ENCODE data around the gene ACBD6. TPM values are rescaled to one million over a fixed set of nuclear protein-coding genes. Genes with fewer than 3 reads are reported as not detected.
"Not testable (repeated sequence)": the region's sequence is repeated elsewhere in the genome, so short reads cannot be mapped to it uniquely, and the experiment has no call there.

The ACBD6 gene
- polyA plus RNA-seq (ENCODE audit: insufficient read length in 4 of 4), result 10 to 100 TPM; 68.1 to 85.1 (median 73.4) TPM

DNA sequence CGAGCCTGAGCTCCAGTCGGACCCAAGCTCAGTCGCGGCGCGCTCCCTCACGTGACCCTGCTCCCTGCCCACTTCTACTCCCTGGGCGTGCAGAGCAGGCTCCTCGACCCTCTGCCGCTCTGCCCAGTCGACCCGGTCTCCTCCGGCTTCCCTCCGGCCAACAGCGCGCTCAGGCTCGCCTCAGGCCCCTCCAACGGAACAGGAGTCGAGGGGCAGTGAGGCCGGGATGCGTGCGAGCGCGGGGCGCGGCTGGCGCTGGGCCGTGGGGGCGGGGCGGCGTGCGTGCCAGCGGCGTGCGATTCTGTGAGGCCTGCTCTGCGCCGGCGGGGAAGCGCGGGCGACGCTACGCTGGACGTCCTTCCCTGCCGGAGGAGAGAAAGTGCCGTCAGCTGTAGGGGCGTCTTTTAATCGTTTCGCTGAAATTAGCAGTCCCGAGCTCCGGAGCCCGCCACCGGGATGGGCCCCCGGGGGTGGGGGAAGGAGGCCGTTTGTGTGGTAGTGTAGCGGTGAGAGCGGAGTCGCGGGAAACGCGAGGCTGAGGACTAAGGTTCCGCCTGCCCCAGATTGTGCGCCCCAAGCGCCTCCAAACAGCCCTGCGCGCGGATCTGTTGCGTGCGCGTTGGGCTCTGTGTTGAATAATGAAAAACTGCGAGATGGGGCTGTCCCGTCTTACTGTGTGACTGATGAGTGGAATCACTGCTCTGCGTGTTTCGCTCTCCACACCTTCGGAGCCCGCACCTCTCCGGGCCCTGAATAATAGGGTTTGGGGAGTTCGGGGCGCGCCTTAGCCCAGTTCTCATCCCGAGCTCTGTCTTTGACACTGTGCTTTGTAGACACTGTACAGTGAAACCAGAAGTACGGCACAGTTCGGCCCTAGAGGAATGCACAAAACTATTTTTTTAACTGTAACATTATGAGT is at the start of gene ACBD6:
TSS of gene ACBD6 (minus strand) at position 217 of the 919 bp plus-strand sequence. CDS start 311 bp downstream, outside the sequence.
- DNase-seq (ENCODE audit: low read depth in 4 of 4, low spot score in 2 of 4), result peak; percentile 63 to 85 (median 80)

GRCh38 chr1:180551997-180552396 is 49.6 kb upstream of the ACBD6 start:
- no peak for DNase-seq (ENCODE audit: low read depth in 4 of 4, low spot score in 2 of 4)

- no peak for DNase-seq (ENCODE audit: low read depth in 4 of 4, low spot score in 2 of 4)
Measured at GRCh38 chr1:180550241-180550640, 47.9 kb upstream of the ACBD6 start.

- DNase-seq (ENCODE audit: low read depth in 4 of 4, low spot score in 2 of 4), result not testable (repeated sequence)
Measured at GRCh38 chr1:180549770-180550169, 47.4 kb upstream of the ACBD6 start.

GRCh38 chr1:180548686-180549317 is 46.4 kb upstream of the ACBD6 start:
- DNase-seq (ENCODE audit: low read depth in 4 of 4, low spot score in 2 of 4), result no peak

- DNase-seq (ENCODE audit: low read depth in 4 of 4, low spot score in 2 of 4), result no peak
Measured at GRCh38 chr1:180545991-180546390, 43.6 kb upstream of the ACBD6 start.

DNA sequence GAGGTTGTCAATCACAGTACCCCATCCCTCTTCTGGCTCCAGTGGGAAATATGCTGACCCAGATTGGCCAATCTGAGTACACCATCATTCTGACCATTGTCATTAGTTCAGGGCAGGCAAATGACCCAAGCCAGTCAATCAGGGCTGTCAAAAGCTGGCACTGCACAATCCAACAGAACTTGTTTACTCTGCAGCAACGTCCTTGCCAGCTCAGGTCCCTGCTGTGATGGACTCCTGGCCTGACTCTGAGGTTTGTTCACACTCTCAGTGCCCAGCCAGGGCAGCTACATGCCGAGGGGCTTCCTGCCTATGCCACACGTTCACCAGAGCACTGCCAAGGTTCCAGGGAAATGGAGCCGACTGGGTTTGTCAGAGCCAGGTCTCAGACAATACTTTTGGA is 41.7 kb upstream of the ACBD6 start:
- no peak for DNase-seq (ENCODE audit: low read depth in 4 of 4, low spot score in 2 of 4)

DNA sequence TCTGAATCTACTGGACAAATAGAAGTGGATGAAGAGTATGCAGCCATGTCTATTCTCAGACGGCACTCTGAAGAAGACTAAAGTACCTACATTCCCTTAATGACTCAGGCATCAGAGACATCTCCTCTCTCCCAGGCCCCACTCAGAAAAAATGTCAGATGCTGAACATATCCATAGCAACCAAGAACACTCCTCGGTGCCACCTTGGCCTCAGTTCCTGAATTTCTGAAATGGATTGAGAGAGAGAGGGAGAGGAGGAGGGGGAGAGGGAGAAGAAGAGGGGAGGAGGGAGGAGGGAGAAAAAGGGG is 40.4 kb upstream of the ACBD6 start:
- DNase-seq (ENCODE audit: low read depth in 4 of 4, low spot score in 2 of 4), result no peak

- DNase-seq (ENCODE audit: low read depth in 4 of 4, low spot score in 2 of 4), result no peak
Measured at GRCh38 chr1:180542113-180542837, 39.9 kb upstream of the ACBD6 start.

- no peak for DNase-seq (ENCODE audit: low read depth in 4 of 4, low spot score in 2 of 4)
Measured at GRCh38 chr1:180540697-180541594, 38.6 kb upstream of the ACBD6 start.

DNA sequence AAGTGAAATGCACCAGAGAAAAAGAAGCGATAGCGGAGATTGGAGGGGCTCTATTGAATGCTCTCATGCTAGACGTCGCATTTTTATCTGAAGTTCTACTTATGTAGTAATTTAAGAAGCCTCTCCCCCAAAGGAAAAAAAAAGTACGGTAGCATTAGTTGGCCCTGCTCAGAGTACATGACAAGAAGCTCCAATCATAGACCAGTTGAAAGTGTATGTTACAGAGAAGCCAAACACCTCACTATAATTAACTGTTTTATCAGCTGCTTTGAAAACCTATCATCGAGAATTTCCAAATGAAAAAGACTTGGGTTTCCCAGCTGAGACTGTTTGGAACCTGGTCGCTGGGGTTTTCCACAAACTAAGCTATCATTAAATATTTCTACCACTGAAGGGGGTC is 36.8 kb upstream of the ACBD6 start:
- no peak for DNase-seq (ENCODE audit: low read depth in 4 of 4, low spot score in 2 of 4)

GRCh38 chr1:180536821-180537372 is 34.5 kb upstream of the ACBD6 start:
- DNase-seq (ENCODE audit: low read depth in 4 of 4, low spot score in 2 of 4), result no peak

- DNase-seq (ENCODE audit: low read depth in 4 of 4, low spot score in 2 of 4), result no peak
Measured at GRCh38 chr1:180535418-180535999, 33.1 kb upstream of the ACBD6 start.

DNA sequence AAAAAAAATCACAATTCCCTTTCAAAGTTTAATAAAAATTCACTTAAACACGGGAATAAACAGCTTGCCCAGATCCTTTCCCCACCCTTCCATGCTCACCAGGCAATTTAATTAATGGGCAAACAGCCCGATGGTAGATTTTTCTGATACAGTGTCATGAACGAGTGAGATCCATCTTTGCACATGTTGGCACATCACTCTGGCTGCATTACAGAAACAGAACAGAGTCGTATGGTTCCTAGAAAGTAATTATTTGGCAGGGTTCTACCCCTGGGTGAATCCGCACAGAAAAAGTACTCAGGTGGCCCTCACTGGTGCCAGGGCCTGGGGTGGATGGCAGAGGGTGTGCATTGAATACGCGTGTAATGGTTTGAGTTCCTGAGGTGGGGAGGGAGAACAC is 31.8 kb upstream of the ACBD6 start:
- DNase-seq (ENCODE audit: low read depth in 4 of 4, low spot score in 2 of 4), result no peak

GRCh38 chr1:180533266-180533987 is 31.1 kb upstream of the ACBD6 start:
- DNase-seq (ENCODE audit: low read depth in 4 of 4, low spot score in 2 of 4), result peak in 2 of 4 donors; percentile 35 to 54

DNA sequence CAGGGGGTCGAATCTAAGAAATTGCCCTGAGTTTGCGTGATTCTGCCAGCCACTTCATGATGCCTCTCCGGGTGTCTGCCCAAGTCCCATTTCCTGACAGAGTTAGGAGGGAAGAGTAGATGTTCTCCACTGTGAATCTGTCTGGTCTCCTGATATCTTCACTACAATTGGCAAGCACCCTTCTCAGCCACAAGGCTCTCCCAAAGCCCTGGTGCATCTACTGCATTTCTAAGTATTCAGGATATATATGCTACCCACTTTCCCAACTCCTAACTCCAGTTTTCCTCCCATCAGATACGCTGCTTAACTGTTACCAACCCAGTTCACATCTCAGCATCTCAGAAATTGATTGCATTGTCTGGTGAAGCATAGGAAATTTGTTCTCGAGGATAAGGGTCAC is 30.5 kb upstream of the ACBD6 start:
- DNase-seq (ENCODE audit: low read depth in 4 of 4, low spot score in 2 of 4), result no peak

- DNase-seq (ENCODE audit: low read depth in 4 of 4, low spot score in 2 of 4), result no peak
Measured at GRCh38 chr1:180530501-180530900, 28.1 kb upstream of the ACBD6 start.

DNA sequence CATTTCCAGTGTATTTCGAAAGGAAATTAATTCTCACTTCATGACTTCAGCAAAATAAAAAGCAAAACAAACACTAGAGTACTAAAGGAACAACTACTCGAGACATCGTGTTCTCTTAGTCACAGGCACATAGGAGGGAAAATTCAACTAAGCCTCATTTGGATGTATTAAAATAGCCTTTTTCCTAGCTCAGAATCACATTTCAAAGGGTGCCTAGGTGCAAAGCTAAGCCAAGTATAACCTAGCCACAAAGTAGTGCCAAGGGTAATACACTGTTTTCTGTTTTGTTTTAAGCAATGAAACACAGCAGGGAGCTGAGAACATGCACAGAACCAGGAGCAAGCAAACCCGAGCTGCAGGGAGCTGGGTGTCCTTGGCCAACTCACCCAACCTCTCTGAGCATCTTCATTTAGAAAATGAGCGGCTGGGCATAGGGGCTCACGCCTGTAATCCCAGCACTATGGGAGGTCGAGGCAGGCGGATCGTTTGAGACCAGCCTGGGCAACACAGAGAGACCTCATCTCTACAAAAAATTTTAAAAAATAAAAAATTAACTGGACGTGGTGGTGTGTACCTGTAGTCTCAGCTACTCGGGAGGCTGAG is 26.6 kb upstream of the ACBD6 start:
- no peak for DNase-seq (ENCODE audit: low read depth in 4 of 4, low spot score in 2 of 4)

All from left renal cortex interstitium (tissue), 4 donors.